Hematopoietic multipotent progenitor cell treated with erythropoietin and hydrocortisone succinate and interleukin-3 and kit ligand, for 17 days (in vitro differentiated cells): Measurements from ENCODE around the gene GMFB.
A peak's percentile ranks its signal among the peaks of the same experiment; 100 is the strongest.

ENCODE experiments used
- DNase-seq: peaks from one replicate; pipeline ENCODE4 v3.0.0-alpha.2; 2015; ENCODE audit warnings: low spot score

Gene GMFB

DNA sequence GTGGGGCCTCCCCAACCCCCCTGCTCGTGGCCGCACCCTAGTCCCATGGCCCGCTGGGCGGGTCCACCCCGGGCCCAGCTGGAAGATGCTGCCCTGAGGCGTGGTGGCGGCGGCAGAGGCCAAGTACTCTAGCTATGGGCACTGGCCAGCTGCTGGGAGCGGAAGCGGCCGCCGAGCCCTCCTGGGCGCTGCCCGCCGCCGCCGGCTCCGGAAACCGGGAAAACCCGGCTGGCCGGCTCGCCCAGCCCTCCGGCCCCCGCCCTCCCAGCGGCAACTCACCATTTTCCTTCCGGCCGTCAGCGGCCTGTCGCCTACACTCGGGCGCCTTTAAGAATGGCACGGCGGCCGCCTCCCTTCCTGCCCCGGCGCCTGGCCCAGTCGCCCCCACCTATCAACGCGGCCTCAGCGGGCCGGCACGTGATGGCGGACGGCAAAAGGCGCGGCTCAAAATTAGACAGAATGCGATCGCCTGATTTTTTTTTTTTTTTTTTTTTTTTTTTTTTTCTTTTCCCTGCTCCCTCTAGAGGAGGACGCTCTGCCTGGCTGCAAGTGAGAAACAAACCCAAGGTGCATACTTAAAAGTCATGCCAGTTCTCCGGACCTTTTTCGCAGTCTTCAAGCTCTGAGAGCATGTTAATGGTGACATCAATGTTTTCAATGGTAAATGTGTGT, at the start of gene GMFB:
TSS of gene GMFB (minus strand) at position 335 of the 672 bp plus-strand sequence. CDS start at position 282, 53 bp downstream.
- peak; percentile 89 for DNase-seq

DNA sequence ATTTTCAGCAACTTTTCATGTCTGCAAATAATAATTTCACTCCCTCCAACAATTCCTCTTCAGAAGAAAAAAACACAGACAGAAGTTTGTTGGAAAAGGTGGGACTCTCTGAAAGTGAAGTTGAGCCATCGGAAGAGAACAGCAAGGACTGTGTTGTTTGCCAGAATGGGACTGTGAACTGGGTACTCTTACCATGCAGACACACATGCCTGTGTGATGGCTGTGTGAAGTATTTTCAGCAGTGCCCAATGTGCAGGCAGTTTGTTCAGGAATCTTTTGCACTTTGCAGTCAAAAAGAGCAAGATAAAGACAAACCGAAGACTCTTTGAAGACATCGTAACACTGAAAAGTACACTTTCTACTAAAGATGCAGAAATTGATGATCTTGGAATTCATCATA, 49.3 kb upstream of the GMFB start:
- DNase-seq = no peak

DNA sequence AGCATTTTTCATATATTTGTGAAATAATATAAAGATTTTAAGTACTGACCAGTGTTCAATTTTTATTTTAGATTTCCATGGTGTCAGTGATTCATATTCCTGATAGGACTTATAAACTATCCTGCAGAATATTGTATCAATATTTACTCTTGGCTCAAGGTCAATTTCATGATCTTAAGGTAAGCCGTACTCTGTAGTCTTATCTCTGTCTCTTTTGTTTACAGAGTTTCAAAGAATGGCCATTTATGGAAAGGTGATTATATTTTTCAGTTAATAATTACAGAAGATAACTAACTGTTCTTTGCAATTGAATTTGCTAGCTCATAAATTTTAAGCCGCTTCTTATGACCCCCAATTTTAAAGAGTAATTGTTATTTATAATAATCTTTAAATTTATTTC, 48.9 kb upstream of the GMFB start:
- DNase-seq = no peak

DNA sequence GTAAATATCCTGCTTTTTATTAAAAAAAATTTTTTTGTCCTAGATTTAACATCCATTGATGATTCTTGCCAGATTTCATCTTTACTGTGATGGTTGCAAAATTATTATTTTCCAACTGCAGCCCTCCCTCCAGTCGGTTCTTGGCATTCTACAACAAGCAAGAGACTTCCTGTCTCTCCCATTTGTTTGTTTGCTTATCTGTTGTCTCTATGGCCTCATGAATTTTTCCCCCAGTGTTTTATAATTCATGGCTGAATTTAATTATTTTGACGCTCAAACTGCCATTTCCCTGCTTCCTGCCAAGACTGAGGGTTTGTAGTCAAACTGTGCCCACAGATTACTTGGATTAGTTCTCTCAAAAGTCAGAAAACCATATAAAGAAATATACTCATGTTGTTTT, 46.9 kb upstream of the GMFB start:
- no peak for DNase-seq

DNA sequence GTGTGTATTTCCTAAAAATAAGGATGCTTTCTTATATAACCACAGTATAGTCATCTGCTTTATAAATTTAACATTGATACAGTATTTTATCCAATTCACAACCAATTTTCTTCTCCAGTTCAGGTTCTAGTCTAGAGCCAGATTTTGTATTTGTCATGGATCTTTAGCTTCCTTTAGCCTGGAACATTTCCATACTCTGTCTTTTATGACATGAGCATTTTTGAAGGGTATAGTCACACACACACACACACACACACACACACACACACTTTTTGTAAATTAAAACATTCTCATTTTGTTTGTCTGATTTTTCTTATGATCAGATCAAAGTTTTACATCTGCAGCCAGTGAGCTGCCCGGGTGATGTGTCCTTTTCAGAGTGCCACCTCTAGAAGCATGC, 46.3 kb upstream of the GMFB start:
- DNase-seq = no peak

DNA sequence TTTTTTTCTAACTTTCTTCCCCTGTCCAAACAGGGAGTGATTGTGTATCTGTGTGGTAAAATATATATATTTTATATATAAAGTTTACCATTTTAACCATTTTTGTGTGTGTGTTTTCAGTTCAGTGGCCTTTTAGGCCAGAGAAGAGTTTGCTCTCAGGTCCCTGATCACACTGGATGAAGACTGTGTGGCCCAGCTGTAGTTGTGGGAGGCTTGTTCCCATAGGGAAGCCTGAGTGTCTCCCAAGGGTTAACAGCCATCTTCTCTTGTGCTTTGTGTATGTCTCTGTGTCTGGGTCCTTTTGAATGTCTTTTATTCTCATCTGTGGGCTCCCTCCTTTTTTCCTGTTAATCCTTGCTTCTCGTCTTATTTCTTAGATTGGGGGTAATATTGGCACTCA, 44.3 kb upstream of the GMFB start:
- DNase-seq = no peak

DNA sequence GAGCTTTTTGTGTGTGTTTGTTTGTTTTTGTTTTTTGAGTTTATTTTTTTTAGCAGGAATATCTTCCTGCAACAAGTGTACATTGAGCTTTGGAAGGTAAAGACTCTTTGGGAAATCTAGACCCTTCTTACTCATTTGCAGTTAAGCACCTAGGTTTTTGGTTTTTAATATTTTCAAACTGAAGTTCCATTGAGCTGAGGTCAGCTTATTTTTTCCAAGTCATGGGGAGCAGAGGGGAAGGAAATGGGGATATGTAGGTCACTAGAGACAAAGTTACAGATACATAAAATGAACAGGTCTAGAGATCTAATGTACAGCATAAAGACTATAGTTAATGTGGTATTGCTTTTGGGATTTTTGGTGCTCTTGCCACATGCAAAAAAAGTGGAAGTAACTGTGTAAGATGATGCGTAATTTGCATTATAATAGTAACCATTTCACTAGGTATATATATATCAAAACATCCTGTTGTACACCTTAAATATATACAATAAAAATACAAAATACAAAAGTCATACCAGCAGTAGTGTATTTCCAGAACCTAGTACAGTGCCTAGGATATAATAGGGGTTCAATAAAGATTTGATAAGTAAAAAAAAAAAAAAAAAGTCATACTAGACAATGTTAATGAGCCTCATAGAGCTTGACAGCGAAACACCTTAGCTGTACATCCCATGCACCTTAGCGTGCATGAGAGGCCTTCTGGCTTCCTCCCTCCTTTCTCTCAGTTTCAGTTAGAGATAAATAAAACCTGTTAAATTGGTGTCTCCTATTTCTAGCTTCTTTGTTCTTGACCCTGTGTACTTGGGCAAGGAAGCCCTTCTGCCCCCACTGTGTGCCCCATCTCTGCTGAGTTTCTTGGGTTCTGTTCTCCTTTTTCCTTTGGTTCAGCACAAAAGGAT, 43.6 kb upstream of the GMFB start:
- DNase-seq = no peak

DNA sequence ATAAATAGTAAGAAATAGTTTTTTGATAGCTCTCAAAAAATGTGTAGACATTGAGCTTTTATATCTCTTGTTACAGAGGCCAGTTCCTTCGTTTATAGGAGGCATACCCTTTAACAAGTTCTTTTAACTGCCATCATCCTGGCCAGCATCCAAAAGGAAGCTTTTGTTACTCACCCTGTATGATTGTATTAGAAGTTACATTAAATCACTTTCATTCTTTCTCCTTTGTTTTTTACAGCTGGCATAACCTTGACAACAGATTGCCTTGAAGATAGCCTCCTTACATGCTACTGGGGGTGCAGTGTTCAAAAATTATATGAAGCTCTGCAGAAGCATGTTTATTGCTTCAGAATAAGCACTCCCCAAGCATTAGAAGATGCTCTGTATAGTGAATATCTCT, 41.0 kb upstream of the GMFB start:
- no peak for DNase-seq

DNA sequence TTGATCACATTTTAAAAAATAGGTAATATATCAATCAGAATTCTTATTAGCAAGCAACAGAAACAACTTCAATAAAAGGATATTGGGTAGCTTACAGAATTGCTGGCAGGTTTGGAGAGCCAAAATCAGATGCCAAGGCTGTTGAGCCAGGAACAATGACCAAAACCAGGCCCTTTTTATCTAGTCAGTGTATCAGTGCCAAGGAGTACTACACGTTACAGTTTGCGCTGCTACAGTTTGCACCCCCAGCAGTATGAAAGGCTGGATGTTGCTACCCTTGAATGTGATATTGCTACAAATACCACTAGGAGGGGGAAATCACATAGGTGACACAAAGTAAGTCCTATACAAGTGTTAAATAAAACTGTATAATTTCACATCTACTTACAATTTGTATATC, 40.2 kb upstream of the GMFB start:
- DNase-seq = no peak

DNA sequence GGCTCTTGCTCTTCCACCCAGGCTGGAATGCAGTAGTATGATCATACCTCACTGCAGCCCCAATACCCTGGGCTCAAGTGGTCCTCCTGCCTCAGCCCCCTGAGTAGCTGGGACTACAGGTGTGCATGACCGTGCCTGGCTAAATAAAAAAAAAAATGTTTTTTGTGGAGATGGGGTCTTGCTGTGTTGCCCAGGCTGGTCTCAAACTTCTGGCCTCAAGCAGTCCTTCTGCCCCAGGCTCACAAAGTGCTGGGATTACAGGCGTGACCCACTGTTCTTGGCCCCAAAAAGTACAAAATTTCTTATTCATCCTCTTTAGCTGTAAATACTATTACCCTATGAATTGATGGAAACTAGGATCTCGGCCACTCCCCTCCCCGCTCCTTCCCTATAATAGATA, 35.6 kb upstream of the GMFB start:
- DNase-seq = no peak

DNA sequence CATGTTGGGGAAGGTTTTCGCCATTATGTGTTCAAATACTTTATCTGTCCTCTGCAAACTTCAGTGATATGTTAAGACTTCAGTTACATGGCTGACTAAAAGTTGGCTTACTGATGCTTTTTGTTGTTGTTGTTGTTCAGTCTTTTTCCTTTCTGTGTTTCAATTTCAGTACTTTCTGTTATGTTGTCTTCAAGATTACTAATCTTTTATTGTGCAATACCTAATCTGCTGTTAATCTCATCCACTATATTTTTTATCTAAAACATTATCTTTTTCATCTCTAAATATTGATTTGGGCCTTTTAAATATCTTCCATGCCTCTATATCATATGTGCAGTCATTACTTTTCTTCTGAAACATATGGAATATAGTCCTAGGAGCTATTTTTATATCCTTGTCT, 27.9 kb upstream of the GMFB start:
- DNase-seq = no peak

DNA sequence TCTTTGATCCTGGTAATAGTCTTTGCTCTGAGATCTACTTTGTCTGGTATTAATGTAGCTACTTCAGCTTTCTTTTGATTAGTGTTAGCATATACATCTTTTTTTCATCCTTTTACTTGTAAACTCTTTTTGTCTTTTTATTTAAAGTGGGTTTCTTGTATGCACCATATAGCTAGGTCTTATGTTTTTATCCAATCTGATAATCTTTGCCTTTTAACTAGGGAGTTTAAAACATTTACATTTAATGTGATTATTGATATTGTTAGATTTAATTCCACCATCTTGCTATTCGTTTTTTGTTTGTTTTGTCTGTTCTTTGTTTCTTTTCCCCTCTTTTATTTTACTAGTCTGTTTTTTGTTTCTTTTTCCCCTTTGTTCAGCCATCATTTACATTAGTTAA, 26.9 kb upstream of the GMFB start:
- DNase-seq = no peak

DNA sequence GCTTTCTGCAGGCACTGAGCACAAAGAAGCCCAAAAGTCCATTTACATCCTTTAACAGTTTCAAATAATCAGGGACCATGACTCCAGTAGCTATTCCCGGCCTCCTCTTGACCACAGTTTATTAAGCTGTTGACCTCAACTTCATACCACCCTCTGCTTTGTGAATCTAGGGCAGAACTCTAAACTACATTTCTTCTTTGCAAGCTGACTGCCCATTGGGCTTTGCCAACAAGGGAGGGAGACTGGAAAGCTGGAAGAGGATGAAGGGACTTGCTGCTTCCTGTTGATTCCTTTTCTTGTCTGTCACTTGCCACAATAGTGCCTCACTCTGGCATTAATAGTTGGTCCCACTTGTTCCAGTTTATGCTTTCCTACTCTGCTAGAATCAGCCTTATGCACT, 23.6 kb upstream of the GMFB start:
- no peak for DNase-seq

DNA sequence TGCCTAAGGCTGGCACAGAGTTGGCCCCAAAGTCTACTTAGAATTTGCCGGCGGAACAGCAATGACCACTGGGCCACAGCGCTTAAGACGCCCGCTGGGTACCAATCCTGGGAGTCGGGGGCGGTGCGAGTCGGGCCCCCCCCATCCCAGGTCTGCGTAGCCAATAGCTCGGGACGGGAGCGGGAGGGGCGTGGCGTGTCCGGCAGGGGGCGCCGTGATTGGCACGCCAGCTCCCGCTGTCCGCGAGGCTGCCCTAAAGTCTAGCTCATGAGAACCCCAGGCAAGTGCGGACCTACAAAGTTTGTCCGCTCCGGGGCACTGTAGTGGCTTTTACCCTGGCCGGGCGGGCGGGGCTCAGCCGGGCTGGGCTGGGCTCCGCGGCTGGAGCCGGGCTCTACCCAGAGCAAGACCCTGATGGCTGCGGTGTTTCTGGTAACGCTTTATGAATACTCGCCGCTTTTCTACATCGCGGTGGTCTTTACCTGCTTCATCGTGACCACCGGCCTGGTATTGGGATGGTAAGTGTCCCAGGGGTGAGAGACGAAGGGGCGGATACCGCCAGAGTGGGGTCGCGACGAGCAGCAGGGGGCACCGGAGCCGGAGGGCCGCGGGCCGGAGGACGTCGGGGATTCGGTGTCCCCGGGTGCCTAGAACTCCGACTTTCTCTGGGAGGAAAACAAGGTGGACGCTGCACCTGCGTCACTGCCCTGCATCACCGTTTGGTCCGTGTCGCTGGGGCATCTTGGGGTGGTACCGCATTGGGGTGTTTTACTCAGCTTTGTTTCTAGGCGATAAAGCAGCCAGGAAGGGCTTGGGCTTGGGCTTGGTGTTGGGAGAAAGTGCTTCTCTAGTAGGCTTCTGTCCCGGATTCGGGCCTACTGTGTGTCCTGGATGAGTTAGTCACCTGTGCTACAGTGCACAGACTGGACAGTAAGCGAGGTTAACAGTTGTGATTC, 21.0 kb upstream of the GMFB start, which contains the start of gene CGRRF1:
TSS of gene CGRRF1 (plus strand) at position 361 of the 956 bp plus-strand sequence. CDS start at position 415, 54 bp downstream.
- DNase-seq = peak; percentile 96

DNA sequence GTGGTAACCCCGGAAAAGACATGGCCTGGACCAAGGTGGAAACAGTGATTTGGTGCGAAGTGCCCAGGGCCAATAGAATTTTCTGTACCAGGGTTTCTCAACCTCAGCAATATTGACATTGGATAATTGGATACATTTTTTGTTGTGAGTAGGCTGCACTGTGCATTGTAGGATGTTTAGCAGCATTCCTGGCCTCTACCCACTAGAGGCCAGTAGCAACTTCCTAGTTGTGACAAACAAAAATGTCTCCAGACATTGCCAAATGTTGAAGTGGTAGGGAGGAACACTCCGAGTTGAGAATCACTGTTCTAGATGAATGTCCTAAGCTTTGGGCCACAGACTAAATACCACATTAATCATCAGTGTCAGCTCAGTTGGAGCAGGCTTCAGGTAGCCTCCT, 14.7 kb upstream of the GMFB start:
- no peak for DNase-seq

DNA sequence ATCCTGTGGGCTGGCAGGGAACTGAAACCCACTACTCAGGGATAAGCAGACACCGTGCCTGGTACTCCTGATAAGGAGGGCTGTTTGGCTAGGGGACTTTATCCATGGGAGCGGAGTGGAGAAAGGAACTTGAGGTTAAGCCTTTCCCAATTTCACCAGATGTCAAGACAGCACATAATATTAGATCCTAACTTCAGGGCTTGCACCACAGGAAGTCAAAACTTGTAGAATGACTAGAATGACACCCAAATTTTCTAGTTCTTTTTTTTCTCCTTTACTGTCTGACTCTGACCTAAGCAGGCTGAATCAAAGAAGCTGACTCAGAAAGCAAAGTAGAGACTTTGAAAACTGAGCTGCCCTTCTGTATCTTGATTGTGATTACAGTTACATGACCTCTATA, 13.8 kb upstream of the GMFB start:
- DNase-seq = no peak

DNA sequence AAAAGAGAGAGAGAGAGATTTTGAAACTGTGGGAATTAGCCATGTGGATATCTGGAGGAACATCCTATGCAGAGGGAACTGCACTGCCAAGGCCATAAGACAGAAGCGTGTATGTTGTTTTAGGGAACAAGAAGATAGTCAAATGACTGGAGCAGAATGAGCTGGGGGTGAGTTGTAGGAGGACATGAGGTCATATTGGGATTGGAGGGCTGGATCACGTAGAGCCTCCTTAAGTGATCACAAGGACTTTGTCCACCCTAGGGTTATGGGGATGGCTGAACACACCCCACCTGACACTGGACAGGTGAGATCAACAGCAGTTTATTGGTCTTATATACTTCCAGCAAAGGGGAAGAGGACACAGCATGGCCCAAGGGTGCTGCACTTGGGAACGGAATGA, 12.7 kb upstream of the GMFB start:
- DNase-seq = no peak

DNA sequence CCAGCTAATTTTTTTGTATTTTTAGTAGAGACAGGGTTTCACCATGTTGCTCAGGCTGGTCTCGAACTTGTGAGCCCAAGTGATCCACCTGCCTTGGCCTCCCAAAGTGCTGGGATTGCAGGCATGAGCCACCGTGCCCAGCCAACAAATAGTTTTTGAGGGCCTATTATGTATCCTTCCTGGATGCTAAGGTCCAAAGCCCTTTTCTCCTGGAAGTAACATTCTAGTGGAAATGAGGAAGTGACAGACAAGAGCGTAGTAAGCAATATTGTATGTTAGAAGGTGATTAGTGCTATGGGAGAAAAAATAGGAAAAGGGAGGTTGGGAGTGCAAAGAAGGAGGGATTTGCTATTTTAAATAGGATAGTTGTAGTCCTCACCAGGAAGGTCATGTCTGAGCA, 12.0 kb upstream of the GMFB start:
- DNase-seq = no peak

DNA sequence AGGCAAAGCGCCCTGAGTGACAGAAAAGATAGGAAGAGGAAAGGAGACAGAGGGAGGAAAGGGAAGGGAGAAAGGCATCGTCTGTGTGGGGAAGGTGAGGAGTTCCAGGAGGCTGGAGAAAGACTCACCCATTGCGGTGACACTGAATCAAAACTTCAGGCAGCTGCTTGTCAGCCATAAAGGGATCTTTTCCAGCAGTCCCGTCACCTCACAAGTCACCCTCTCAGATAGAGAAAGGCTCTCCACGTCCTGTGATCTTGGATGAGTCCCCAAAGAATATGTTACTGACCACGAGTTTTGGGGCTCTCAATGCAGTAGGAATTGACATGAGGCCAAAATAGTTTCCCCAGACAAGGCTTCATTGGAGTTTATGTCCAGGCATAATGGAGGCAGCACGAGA, 9.8 kb upstream of the GMFB start:
- no peak for DNase-seq

DNA sequence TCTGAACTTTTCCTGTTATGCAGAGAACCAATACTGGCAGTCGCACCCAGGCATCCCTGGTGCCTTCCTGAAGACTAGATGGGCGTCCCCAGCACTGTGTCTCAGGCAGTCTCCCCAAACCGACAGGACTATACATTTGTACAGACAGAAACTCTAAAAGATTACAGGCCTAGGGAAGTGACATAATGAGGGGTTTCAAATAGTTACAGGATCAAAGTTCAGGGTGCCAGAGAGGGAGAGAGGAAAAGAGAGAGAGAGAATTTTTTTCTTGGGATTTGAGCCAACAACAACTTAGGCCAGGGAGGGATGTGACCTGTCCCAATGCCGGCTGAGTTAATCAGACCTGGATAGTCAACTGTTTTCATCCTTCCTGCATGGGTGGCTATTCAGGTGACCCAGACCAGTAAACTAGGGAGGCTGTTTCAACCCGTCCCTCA, 9.3 kb upstream of the GMFB start:
- no peak for DNase-seq

DNA sequence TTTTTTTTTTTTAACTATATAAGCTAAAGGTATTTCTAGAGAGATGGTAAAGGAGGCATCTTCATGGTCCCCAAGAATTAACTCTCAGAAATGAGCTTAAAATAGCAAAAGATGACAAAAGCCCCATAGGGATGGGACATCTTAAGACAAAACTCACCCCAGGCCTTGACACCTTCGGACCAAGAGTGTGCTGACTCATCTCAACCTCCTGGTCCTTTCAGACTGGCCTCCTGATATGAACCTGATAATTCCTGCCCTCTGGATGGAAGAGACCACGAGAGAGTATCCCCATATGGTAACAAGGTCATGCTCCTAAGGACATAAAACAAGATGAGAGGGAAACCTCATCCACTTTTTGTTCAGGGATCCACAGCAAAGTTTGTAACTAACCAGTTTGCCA, 8.4 kb upstream of the GMFB start:
- DNase-seq = no peak

DNA sequence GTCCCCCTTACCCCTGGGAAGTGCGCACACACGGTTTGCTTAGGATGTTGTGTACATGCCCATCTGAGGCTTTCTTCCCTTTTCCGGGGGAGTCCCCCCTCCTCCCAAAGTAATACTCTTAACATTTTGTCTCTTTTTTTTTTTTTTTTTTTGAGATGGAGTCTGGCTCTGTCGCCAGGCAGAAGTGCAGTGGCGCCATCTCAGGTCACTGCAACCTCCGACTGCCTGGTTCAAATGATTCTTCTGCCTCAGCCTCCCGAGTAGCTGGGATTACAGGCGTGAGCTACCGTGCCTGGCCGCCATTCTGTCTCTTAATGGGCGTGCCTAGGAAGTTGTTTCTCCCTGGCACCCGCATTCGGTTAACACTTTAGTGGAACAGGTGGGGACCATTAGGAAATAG, 4.5 kb upstream of the GMFB start:
- DNase-seq = no peak
